Osteoblast (primary cell): ENCODE measurements around the gene FLII. TPM values are rescaled to one million over a fixed set of nuclear protein-coding genes. Genes with fewer than 3 reads are reported as not detected.

ENCODE experiments used
- DNase-seq: peaks from one replicate; pipeline ENCODE4 v3.0.0; 2011; ENCODE audit warnings: low spot score, mixed read lengths; ENCODE audit not compliant: insufficient read length; ENCODE audit errors: missing footprints
- H2AFZ ChIP-seq: 2 replicates; pipeline ENCODE4 v1.6.0; 2011; ENCODE audit warnings: mild to moderate bottlenecking, low read length
- H3K27ac ChIP-seq: 2 replicates; pipeline ENCODE4 v1.5.1; 2011; ENCODE audit warnings: mild to moderate bottlenecking, low read depth, low read length, moderate library complexity
- H3K27me3 ChIP-seq: 2 replicates; pipeline ENCODE4 v1.6.0; 2012; ENCODE audit warnings: mild to moderate bottlenecking, control low read depth, inconsistent platforms, low read length, moderate library complexity; ENCODE audit not compliant: insufficient read depth
- H3K36me3 ChIP-seq: 2 replicates; pipeline ENCODE4 v1.5.1; 2011; ENCODE audit warnings: mild to moderate bottlenecking, low read length, control low read depth, moderate library complexity; ENCODE audit not compliant: insufficient read depth
- H3K4me1 ChIP-seq: 2 replicates; pipeline ENCODE4 v1.5.1; 2011; ENCODE audit warnings: mild to moderate bottlenecking, low read length, control low read depth, moderate library complexity; ENCODE audit not compliant: insufficient read depth
- H3K4me2 ChIP-seq: 2 replicates; pipeline ENCODE4 v1.6.0; 2011; ENCODE audit warnings: mild to moderate bottlenecking, low read length; ENCODE audit not compliant: insufficient read depth
- H3K4me3 ChIP-seq: fragments of 200-600 bp; sonication (generic); 3 replicates; pipeline ENCODE4 v1.5.1; 2012; ENCODE audit warnings: mild to moderate bottlenecking, low read length, inconsistent platforms; ENCODE audit not compliant: insufficient read depth
- H3K79me2 ChIP-seq: 2 replicates; pipeline ENCODE4 v1.6.0; 2012; ENCODE audit warnings: mild to moderate bottlenecking, low read length, control low read depth, inconsistent platforms; ENCODE audit not compliant: insufficient read depth
- H3K9me3 ChIP-seq: 2 replicates; pipeline ENCODE4 v1.5.1; 2011; ENCODE audit warnings: low read depth, low read length, control low read depth
- H4K20me1 ChIP-seq: 2 replicates; pipeline ENCODE4 v1.6.0; 2012; ENCODE audit warnings: mild to moderate bottlenecking, low read length, control low read depth; ENCODE audit not compliant: insufficient read depth
- CTCF ChIP-seq: IDR thresholded peaks from 2 replicates; pipeline ENCODE4 v1.5.1; 2011; ENCODE audit warnings: mild to moderate bottlenecking, low read depth, low read length, moderate library complexity; ENCODE audit errors: extremely low read depth
- total RNA-seq: library from RNA; depleted of rRNA; stranded (reverse); fragments of >200 nt; gene quantifications from 2 replicates; pipeline ENCODE4 v1.2.3, GENCODE V29; 2012

The FLII gene
- total RNA-seq, 1 donor, result 212 TPM

GRCh38 chr17:18262111-18262510 lies 3.6 kb upstream of the FLII start:
- TF ChIP-seq CTCF, result no peak
- Histone ChIP-seq H3K27ac (peak overlapping the region; percentile 82), H3K9me3 (no peaks in the 10 kb centered on the region), H3K4me2 (no peak overlapping the region), H3K4me3 (no peak overlapping the region), H4K20me1 (peaks cover 15% of the 10 kb centered on the region), H3K27me3 (no peaks in the 10 kb centered on the region), H2AFZ (no peak overlapping the region), H3K36me3 (peaks cover 20% of the 10 kb centered on the region), H3K4me1 (peaks cover 29% of the 10 kb centered on the region), H3K79me2 (peaks cover 39% of the 10 kb centered on the region)
- DNase-seq, result peak; percentile 84

- Histone ChIP-seq H2AFZ (no peak overlapping the region), H3K4me3 (peak overlapping the region; percentile 99), H4K20me1 (peaks cover 19% of the 10 kb centered on the region), H3K27ac (peak overlapping the region; percentile 82), H3K79me2 (peaks cover 43% of the 10 kb centered on the region), H3K27me3 (no peaks in the 10 kb centered on the region), H3K9me3 (no peaks in the 10 kb centered on the region), H3K4me2 (peak overlapping the region; percentile 93), H3K36me3 (peaks cover 20% of the 10 kb centered on the region), H3K4me1 (peaks cover 32% of the 10 kb centered on the region)
- TF ChIP-seq CTCF, result no peak
- peak; percentile 85 for DNase-seq
These were observed 3.1 kb upstream of the FLII start for GRCh38 chr17:18261659-18262058.

- Histone ChIP-seq H3K4me1 (peaks cover 32% of the 10 kb centered on the region), H3K27ac (peak overlapping the region; percentile 82), H3K4me2 (peak overlapping the region; percentile 93), H4K20me1 (peaks cover 24% of the 10 kb centered on the region), H2AFZ (peak overlapping the region; percentile 75), H3K4me3 (peak overlapping the region; percentile 99), H3K79me2 (peaks cover 48% of the 10 kb centered on the region), H3K9me3 (no peaks in the 10 kb centered on the region), H3K36me3 (peaks cover 25% of the 10 kb centered on the region), H3K27me3 (no peaks in the 10 kb centered on the region)
- TF ChIP-seq CTCF, result no peak
- DNase-seq, result peak; percentile 99
These were observed 2.6 kb upstream of the FLII start for GRCh38 chr17:18261146-18261515.

- Histone ChIP-seq H3K27ac (peak within 1 kb of the TSS; percentile 82), H2AFZ (peak within 1 kb of the TSS; percentile 75), H4K20me1 (peaks cover 30% of the 10 kb centered on the region), H3K4me3 (peak within 1 kb of the TSS; percentile 99), H3K4me1 (peaks cover 32% of the 10 kb centered on the region), H3K36me3 (peaks cover 31% of the 10 kb centered on the region), H3K9me3 (no peaks in the 10 kb centered on the region), H3K79me2 (peaks cover 54% of the 10 kb centered on the region), H3K4me2 (peak within 1 kb of the TSS; percentile 93), H3K27me3 (no peaks in the 10 kb centered on the region)
- peak; percentile 100 for DNase-seq
- no peak for TF ChIP-seq CTCF
These were observed 2.0 kb upstream of the FLII start, which contains the start of gene MIEF2 for GRCh38 chr17:18260332-18261145. Gene MIEF2 (plus strand): TSS chr17:18260662. CDS start chr17:18262721, 2,059 bp downstream.
